ENCODE data around the gene TRAM2. TPM values are rescaled to one million over a fixed set of nuclear protein-coding genes. Genes with fewer than 3 reads are reported as not detected.

The TRAM2 gene
- total RNA-seq, 1 experiment from 2014 or later = 13.4 TPM

GRCh38 chr6:52562911-52563310 lies 13.9 kb downstream of the TRAM2 start (continued):
- no peak for TF ChIP-seq AFF4 (CRISPR knock-in tag; IDR thresholded peaks at IDR 0.05; ENCODE audit: borderline replicate concordance)
- TF ChIP-seq PREB (CRISPR knock-in tag; IDR thresholded peaks at IDR 0.05; ENCODE audit: borderline replicate concordance) = no peak
- no peak for TF ChIP-seq CREB1 (CRISPR knock-in tag; IDR thresholded peaks at IDR 0.05)
- no peak for TF ChIP-seq PRDM15 (CRISPR knock-in tag; IDR thresholded peaks at IDR 0.05)
- no peak for TF ChIP-seq MYBL2 (CRISPR knock-in tag; IDR thresholded peaks at IDR 0.05)
- TF ChIP-seq USF2 (CRISPR knock-in tag; IDR thresholded peaks at IDR 0.05) = no peak
- no peak for TF ChIP-seq ETV6 (CRISPR knock-in tag; IDR thresholded peaks at IDR 0.05)
- no peak for TF ChIP-seq ZNF532 (CRISPR knock-in tag; IDR thresholded peaks at IDR 0.05; ENCODE audit: borderline replicate concordance)
- TF ChIP-seq ATF2 (CRISPR knock-in tag; IDR thresholded peaks at IDR 0.05; ENCODE audit: borderline replicate concordance, low read depth) = no peak

- H3K27ac Mint-ChIP-seq = no peak overlapping the region
- H3K4me3 Mint-ChIP-seq = no peak overlapping the region
- DNase-seq (ENCODE audit: low spot score) (no peak), ATAC-seq (no peak)
- H3K27me3 Mint-ChIP-seq (ENCODE audit: low read depth) = no peaks in the 10 kb centered on the region
- H3K36me3 Mint-ChIP-seq = no peaks in the 10 kb centered on the region
- ChIA-PET CTCF (no interaction called here), POLR2A (no interaction called here)
- peaks cover 38% of the 10 kb centered on the region for H3K4me1 Mint-ChIP-seq
- no peaks in the 10 kb centered on the region for H3K9me3 Mint-ChIP-seq
- no peak for TF ChIP-seq ZBTB21 (CRISPR knock-in tag; IDR thresholded peaks at IDR 0.05; ENCODE audit: borderline replicate concordance)
- no peak for TF ChIP-seq KAT7 (CRISPR knock-in tag; IDR thresholded peaks at IDR 0.05; ENCODE audit: borderline replicate concordance)
- no peak for TF ChIP-seq ZNF219 (CRISPR knock-in tag; IDR thresholded peaks at IDR 0.05; ENCODE audit: borderline replicate concordance)
- no peak for TF ChIP-seq SMAD4 (CRISPR knock-in tag; IDR thresholded peaks at IDR 0.05)
- TF ChIP-seq SMAD3 (CRISPR knock-in tag; IDR thresholded peaks at IDR 0.05; ENCODE audit: borderline replicate concordance) = no peak
- TF ChIP-seq MYBL2 (CRISPR knock-in tag; IDR thresholded peaks at IDR 0.05) = no peak
- TF ChIP-seq TEAD4 (CRISPR knock-in tag; IDR thresholded peaks at IDR 0.05) = no peak
- TF ChIP-seq HMGA2 (CRISPR knock-in tag; IDR thresholded peaks at IDR 0.05) = no peak
- no peak for TF ChIP-seq USF1 (CRISPR knock-in tag; IDR thresholded peaks at IDR 0.05)
- TF ChIP-seq ZNF121 (CRISPR knock-in tag; IDR thresholded peaks at IDR 0.05) = no peak
- no peak for TF ChIP-seq ZSCAN18 (CRISPR knock-in tag; IDR thresholded peaks at IDR 0.05)
These were observed 16.4 kb downstream of the TRAM2 start for GRCh38 chr6:52560462-52560861.
